HG03108 (cell line): ENCODE data around the gene KIF26B.
A peak's percentile ranks its signal among the peaks of the same experiment; 100 is the strongest.
"Not testable (repeated sequence)": the region's sequence is repeated elsewhere in the genome, so short reads cannot be mapped to it uniquely, and the experiment has no call there.

Experiments
- ATAC-seq: cut with Tn5 transposase; IDR thresholded peaks from one replicate; pipeline ENCODE4 v1.9.1; 2021; ENCODE audit warnings: moderate library complexity; ENCODE audit not compliant: unreplicated experiment

The KIF26B gene

DNA sequence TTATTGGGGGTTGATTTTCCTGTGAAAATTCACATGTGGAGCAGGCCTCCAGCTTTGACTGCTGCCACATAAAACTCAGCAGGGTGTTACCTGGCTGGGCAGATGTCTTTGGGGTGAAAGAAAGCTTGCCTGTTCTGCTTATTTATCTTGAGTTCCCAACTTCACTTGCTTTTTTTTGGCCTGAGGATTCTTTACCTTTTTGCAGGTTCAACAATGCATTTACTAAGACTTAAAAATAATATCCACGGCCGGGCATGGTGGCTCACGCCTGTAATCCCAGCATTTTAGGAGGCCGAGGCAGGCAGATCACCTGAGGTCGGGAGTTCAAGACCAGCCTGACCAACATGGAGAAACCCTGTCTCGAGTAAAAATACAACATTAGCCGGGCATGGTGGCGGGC lies 509.1 kb downstream of the KIF26B start:
- no peak for ATAC-seq

DNA sequence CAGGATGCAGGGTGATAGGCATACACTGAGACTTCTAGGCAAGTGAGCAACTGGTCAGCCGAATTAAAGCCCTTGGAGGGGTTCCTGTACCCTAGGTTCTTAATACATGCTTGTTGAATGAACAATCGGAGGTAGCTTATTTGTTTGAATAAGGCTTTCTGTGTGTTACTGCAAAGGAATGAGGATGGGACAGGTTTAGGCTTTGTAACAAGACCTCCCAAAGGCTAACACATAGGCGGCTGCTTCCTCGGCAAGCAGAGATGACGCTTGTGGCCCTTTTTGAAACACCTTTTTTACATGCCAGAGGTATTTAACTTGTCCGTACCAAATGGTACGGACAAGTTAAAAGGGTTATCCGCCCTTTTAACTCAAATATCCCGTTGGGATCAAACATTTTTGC lies 511.6 kb downstream of the KIF26B start:
- no peak for ATAC-seq

DNA sequence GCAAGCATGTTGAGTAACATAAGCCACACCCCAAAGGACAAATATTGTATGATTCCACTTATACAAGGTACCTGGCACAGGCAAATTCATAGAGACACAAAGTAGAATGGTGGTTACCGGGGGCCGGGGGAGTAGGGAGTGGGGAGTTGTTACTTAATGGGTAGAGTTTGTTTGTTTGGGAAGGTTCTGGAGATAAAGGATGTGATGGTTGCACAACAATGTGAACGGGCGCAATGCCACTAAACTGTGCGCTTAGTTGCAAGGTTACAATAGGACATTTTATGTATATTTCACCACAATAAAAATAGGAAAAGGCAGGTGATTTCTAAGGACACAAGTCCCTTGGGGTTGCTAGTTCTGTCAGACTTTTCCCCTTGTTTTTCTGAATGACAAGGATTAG lies 516.6 kb downstream of the KIF26B start:
- no peak for ATAC-seq

DNA sequence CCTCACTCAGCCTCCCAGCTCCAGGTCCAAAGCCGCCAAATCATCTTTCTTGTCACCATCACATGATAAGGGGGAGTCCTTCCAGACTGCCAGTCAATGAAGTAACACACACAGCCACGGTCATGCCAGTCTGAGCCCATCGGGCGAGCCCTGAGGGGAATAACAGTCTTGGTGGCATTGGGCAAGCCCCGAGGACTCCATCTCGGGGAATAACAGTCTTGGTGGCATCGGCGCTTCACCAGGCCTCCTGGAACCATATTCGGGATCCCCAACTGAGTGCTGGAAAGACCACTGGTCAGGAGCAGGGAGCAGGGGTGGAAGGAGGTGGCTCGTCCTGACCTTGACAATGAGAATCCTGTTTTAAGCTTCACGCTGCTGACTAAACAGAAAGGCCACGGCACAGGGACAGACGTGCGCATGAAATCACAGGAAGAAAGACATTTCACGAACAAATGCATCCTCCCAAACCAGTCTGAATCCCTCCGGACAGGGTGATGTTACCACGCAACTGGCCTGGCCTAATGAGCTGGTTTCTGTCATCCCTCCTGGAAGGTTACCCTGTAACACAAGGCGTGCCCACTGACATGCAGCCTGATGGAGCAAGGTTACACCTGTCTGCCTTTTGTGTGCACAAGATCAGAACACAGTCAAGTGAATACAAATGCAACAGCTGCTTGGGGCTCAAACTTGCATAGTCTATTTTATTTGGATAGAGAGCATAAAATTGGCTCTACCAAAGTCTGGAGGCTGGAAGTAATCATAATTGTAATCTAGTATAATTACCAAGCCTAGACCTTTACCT lies 517.4 kb downstream of the KIF26B start:
- ATAC-seq: no peak

DNA sequence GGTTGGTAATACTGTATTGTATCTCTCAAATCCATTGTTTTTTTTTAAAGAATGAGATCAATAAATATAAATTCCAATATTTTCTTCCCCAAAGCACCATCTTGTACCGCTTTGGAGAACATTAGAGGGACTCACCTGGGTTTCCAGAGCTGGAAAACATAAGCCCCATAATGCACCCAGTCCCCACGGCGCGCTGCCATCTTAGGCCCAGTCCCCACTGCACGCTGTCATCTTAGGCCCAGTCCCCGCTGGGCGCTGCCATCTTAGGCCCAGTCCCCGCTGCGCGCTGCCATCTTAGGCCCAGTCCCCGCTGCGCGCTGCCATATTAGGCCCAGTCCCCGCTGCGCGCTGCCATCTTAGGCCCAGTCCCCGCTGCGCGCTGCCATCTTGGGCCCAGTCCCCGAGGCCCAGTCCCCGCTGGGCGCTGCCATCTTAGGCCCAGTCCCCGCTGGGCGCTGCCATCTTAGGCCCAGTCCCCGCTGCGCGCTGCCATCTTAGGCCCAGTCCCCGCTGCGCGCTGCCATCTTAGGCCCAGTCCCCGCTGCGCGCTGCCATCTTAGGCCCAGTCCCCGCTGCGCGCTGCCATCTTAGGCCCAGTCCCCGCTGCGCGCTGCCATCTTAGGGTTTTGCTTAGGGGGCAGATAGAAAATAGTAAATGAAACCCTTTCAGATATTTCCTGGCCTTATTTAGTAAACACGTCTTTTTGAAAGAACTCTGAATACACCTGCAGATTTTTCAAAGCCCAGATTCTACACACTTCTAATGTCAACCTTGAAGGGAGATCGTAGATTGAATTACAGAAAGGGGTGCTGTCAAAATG lies 518.3 kb downstream of the KIF26B start:
- not testable (repeated sequence) for ATAC-seq

DNA sequence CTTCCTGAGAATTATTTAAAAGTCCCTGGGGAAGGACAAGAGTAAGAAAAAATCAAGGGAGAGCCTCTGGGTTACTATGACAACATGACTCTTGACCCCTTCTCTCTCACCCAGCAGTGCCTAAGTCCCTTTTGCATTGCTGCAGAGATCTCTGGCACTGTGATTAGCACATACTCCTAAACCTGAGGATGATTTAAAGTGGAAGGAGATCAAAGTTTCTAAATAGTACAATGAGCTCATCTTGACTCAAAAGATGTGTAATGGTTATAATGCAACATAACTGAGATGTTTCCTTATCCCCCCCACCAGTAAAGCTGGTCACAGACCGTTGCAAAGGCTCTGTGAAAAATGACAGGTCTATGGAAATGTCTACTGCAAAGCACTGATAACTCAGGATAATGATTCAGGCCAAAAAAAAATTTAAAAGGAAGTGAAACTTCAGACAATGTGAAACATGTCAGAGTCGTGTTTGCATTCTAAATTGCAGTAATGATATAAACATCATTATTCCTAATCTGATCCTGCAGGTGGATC lies 519.2 kb downstream of the KIF26B start:
- ATAC-seq: peak; percentile 79

DNA sequence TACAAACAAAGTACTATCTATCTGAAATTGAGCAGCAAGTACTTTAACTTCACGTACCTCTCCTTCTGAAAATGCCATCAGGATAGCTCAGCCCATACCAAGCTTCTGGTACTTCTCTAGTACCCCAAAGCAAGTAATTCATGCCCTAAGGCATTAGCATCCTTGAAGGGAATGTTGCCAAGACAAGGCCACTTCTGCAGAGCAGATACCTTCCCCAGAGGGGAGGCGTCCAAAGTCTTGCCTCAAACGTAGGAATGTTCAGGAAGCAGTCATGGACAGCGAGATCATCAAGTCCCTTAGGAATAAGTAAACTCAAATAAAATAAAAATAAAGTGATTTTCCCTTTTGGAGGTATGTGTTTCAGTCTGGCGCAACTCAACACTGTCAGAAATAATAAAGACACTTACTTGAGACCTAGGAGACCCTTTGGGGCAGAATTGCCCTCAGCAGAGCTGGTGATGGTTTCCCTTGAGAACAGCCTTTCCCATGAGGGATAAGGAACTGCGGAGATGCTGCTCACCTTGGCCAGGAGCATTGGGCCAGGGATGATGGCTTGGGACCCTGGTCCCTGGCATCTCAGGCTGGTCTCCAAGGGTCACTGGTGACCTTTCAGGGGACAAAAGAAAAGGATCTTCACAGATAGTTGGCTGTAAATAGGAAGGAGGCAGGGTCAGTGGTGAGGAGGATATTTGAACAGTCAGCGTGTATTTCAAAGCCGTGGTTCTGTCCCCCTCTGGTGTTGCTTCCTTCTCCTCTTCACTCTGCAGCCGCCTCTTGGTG lies 522.9 kb downstream of the KIF26B start:
- no peak for ATAC-seq

DNA sequence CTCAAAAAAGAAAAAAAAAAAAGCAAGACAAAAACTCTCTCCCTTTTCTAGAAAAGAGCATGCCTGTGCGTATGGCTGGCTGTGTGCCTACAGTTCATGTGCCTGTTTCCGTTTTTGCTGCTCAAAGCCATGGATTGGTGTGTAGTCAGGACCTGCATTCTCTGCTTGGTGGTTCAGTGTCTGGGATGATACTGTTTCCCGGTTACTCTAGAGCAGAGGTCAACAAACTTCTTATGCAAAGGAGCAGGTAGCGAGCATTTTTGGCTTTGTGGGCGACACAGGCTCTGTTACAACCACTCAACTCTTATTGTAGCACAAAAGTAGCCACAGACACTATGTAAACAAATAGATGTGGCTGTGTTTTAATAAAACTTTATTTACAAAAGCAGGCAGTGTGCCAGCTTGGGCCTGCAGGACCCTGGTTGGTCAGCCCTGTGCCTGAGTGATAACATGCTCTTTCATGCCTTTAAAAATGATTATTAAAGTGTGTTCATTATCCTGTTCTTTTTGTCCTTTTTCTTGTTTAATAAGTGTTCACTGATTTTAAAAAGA lies 524.2 kb downstream of the KIF26B start:
- no peak for ATAC-seq

DNA sequence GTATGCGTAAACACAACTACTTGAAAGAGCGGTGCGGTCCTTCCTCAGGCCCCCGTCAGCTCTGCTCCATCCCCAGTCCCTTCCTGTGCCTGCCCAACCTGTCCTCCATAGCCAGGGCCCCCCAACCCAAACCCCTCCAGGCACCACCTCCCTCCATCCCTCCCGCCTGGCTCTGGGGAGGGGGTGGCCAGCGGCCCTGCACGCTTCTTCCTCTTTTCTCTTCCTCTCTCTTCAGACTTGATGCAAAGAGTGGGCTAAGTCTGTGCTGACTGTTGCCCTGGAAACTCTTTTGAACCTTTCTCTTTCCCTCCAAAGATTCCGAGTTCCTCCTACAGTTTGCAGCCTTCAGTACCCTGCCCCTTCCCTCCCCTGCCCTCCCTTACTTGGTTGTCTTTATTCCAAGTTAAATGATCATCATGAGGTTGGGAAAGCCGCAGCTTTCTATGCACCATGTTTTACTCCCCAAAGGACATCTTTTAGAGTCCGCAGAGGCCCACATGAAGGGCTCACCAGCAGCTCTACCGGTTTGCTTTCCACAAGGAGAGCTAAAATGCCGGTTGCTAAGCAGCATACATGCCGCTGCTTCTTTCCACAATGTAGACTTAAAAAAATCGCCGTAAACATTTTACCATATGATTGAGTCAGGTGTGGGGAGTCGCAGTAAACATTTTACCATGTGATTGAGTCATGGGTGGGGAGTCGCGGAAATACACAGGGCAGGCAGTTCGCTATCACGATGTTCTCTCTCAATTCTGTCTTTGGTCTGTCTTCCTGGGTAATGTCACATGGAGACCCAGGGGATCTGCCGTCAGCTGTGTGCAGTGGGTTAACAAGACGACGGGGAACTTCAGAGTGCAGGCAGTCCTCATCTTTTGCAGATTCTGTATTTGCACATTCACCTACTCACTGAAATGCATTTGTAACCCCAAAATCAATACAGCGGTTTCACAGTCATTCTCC lies 525.3 kb downstream of the KIF26B start:
- no peak for ATAC-seq

DNA sequence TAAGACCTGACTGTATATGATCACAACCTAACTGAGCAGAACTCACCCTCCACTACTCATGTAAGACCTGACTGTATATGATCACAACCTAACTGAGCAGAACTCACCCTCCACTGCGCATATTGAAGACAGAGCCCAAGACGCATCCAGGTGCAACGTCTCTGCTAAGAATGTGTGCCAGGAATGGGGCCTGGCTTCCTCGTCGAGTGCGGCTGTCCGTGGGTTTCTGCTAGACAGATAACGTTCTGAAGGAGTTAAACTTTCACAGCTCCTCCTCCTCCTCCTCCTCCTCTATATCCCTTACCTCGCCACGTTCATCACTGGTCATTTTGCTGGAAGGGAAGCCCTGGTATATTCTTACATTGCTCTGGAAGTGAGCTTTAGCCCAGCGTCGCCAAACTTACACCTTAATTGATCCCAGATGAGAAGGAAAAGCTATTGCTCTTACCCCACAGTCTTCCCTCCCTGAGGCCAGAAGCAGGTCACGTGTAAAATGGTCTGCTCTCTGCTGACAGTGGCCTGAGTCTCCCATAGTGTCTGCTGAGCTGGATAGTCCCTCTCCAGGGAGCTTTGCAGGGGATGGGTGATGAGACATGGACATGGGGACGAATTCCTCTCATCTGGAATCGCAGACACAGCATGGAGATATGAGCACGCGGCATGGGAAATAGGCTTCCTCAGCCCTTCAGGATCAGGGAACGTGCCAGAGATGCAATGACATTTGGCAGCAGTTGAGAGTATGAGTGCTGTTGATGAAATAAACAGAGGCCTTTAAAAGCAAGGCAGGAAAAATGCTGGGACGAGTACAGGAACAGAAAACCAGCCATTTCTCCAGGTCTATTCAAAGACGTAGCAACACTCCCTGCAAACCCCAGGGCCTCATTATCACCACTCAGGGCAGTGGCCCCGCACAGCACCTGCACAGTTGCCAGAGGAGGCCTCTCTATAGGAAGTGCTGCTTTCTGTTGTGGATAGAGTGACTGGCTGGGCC lies 528.1 kb downstream of the KIF26B start:
- no peak for ATAC-seq

DNA sequence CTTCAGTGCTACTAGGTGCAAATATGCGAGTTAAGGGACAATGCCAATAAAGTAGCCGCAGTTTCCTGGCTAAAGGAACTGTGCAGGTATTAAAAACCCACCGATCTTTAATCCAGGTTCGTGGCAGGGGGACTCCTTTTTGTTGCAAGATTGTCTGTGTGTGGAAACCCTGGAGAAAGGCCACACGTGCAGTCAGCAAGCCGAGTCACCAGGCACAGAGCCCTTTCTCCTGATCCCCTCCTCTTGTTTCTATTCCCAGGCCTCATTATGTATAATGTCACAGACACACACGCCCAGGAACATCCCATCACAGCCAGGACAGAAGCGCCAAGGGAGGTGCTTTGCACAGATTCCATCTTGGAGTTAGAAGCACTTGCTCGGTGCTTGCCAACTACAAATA lies 528.9 kb downstream of the KIF26B start:
- no peak for ATAC-seq

DNA sequence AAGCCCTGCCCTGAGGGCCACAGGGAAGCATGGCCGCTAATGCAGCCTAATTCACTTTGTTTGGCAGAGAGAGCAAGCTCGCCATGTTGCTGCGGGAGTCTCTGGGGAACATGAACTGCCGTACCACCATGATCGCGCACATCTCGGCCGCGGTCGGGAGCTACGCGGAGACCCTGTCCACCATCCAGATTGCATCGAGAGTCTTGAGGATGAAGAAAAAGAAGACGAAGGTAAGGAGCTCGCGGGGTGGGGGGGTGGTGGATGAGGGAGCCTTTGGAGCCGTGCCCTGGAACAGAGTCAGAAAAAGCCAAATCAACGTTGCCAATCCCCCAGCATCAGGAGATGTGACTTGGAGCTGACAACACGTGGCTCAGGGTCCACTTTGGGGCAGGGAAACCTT lies 529.4 kb downstream of the KIF26B start:
- no peak for ATAC-seq

DNA sequence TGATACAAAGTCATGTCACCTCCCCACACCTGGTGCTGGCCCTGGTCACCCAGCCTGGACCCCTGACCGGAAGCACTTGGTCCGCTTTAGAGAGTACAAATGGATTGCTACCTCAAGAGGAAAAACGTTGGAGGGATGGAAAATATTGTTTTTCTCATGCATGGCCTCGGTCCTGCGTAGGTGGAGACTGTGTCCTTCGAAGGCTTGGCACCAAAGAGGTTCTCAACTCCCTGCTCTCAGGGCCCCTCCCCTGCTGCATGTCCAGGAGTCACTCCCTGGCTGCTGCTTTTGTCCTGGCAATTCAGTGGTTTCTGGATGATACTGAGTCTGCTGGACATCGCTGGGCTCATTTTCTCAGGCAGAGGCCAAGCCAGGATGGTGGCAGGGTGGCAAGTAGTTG lies 529.8 kb downstream of the KIF26B start:
- ATAC-seq: no peak

DNA sequence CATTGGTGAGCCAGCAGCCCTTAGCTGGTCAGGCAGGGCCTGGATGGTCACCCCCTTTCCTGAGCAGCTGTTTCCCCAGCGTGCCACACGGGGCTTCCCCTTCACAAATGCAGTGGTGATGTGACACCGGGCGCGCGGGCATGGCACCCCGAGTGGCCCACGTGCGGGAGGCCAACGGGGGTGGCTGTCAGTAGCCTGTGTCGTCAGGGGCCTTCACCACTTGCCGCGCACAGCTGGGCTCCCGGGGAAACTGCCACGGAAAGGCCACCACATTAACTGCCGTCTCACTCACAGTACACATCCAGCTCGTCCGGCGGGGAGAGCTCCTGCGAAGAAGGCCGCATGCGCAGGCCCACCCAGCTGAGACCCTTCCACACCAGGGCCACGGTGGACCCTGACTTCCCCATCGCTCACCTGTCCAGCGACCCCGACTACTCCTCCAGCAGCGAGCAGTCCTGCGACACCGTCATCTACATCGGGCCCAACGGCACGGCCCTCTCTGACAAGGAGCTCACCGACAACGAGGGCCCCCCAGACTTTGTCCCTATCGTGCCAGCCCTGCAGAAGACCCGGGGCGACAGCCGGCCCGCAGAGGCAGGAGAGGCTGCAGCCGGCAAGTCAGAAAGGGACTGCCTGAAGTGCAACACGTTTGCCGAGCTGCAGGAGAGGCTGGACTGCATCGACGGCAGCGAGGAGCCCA lies 530.5 kb downstream of the KIF26B start:
- no peak for ATAC-seq

DNA sequence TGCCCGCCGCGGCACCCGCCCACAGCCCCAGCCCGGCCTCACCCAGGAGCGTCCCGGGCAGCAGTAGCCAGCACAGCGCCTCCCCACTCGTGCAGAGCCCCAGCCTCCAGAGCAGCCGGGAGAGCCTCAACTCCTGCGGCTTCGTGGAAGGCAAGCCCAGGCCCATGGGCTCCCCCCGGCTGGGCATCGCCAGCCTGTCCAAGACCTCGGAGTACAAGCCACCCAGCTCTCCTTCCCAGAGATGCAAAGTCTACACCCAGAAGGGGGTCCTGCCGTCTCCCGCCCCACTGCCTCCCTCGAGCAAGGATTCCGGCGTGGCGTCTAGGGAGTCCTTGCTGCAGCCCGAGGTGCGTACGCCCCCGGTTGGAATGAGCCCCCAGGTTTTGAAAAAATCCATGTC lies 531.2 kb downstream of the KIF26B start:
- ATAC-seq: no peak

DNA sequence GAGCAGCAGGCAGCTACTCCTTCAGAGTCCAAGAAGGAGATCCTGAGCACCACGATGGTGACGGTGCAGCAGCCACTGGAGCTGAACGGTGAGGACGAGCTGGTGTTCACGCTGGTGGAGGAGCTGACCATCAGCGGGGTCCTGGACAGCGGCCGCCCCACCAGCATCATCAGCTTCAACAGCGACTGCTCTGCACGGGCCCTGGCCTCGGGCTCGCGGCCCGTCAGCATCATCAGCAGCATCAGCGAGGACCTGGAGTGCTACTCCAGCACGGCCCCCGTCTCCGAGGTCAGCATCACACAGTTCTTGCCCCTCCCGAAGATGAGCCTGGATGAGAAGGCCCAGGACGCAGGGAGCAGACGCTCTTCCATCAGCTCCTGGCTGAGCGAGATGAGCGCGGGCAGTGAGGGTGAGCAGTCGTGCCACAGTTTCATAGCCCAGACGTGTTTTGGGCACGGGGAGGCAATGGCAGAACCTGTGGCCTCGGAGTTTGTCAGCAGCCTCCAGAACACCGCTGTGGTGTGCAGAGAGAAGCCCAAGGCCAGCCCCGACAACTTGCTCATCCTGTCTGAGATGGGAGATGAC lies 531.8 kb downstream of the KIF26B start:
- no peak for ATAC-seq

DNA sequence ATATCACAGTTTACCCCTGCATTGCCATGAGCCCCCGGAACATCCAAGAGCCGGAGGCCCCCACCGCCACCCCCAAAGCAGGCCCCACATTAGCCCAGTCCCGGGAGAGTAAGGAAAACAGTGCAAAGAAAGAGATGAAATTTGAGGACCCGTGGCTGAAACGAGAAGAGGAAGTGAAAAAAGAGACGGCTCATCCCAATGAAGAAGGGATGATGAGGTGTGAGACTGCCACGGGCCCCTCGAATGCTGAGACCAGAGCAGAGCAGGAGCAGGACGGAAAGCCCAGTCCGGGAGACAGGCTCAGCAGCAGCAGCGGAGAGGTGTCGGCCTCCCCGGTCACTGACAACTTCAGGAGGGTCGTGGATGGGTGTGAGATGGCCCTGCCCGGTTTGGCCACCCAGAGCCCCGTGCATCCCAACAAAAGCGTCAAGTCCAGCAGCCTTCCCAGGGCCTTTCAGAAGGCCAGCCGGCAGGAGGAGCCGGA lies 532.4 kb downstream of the KIF26B start:
- no peak for ATAC-seq
